ENCODE measurements around the gene MTARC2. TPM values are rescaled to one million over a fixed set of nuclear protein-coding genes. Genes with fewer than 3 reads are reported as not detected.
A peak's percentile ranks its signal among the peaks of the same experiment; 100 is the strongest.

The MTARC2 gene
- total and polyA plus RNA-seq, 2 of the 13 experiments (the other 11 are each of a cell fraction or from before 2014, with no cell fraction given) = 8.5 to 10.1 TPM

DNA sequence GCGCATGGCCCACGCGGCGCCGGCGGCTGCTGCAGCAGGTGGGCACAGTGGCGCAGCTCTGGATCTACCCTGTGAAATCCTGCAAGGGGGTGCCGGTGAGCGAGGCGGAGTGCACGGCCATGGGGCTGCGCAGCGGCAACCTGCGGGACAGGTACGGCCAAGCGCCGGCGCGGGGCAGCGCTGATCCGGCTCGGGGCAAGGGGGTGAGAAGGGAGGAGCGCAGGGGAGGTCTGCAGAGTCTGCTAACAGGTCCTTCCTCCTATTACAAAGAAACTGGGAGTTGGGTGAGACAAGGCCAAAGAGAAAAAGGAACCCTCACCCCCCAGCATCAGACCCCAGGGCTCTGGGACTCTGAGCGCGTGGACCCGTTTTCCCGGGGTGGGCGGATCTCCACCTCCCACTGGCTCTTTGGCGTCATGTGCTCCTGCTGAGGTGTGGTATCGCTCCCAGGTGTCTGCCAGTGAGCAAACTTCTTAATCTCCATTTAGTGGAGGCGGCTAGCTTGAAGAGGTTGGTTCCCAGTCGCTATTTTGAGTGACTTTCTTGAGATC, 39.0 kb downstream of the MTARC2 start (continued):
- TF ChIP-seq ZSCAN21 (CRISPR knock-in tag; IDR thresholded peaks at IDR 0.05; ENCODE audit: borderline replicate concordance) (no peak), ZBTB3 (CRISPR knock-in tag; IDR thresholded peaks at IDR 0.05; ENCODE audit: borderline replicate concordance, low read depth) (no peak), DNMT1 (CRISPR knock-in tag; IDR thresholded peaks at IDR 0.05) (no peak), RELA (CRISPR knock-in tag; IDR thresholded peaks at IDR 0.05) (no peak), ZNF878 (CRISPR knock-in tag; IDR thresholded peaks at IDR 0.05) (no peak), HNF4A (CRISPR knock-in tag; IDR thresholded peaks at IDR 0.05) (0 out of 2 replicates have a peak, but pooled peaks have one; percentile 4), ZNF234 (CRISPR knock-in tag; conservative IDR thresholded peaks at IDR 0.05) (no peak), ZSCAN9 (CRISPR knock-in tag; IDR thresholded peaks at IDR 0.05; ENCODE audit: borderline replicate concordance) (no peak), CBX1 (IDR thresholded peaks at IDR 0.05; ENCODE audit: low read depth) (no peak), ZNF773 (CRISPR knock-in tag; IDR thresholded peaks at IDR 0.05; ENCODE audit: borderline replicate concordance) (no peak), ASH2L (IDR thresholded peaks at IDR 0.05; ENCODE audit: insufficient read length, low read depth, low read length) (peak; percentile 49), ZNF619 (CRISPR knock-in tag; IDR thresholded peaks at IDR 0.05) (no peak)
- TF ChIP-seq, protein P1, sequence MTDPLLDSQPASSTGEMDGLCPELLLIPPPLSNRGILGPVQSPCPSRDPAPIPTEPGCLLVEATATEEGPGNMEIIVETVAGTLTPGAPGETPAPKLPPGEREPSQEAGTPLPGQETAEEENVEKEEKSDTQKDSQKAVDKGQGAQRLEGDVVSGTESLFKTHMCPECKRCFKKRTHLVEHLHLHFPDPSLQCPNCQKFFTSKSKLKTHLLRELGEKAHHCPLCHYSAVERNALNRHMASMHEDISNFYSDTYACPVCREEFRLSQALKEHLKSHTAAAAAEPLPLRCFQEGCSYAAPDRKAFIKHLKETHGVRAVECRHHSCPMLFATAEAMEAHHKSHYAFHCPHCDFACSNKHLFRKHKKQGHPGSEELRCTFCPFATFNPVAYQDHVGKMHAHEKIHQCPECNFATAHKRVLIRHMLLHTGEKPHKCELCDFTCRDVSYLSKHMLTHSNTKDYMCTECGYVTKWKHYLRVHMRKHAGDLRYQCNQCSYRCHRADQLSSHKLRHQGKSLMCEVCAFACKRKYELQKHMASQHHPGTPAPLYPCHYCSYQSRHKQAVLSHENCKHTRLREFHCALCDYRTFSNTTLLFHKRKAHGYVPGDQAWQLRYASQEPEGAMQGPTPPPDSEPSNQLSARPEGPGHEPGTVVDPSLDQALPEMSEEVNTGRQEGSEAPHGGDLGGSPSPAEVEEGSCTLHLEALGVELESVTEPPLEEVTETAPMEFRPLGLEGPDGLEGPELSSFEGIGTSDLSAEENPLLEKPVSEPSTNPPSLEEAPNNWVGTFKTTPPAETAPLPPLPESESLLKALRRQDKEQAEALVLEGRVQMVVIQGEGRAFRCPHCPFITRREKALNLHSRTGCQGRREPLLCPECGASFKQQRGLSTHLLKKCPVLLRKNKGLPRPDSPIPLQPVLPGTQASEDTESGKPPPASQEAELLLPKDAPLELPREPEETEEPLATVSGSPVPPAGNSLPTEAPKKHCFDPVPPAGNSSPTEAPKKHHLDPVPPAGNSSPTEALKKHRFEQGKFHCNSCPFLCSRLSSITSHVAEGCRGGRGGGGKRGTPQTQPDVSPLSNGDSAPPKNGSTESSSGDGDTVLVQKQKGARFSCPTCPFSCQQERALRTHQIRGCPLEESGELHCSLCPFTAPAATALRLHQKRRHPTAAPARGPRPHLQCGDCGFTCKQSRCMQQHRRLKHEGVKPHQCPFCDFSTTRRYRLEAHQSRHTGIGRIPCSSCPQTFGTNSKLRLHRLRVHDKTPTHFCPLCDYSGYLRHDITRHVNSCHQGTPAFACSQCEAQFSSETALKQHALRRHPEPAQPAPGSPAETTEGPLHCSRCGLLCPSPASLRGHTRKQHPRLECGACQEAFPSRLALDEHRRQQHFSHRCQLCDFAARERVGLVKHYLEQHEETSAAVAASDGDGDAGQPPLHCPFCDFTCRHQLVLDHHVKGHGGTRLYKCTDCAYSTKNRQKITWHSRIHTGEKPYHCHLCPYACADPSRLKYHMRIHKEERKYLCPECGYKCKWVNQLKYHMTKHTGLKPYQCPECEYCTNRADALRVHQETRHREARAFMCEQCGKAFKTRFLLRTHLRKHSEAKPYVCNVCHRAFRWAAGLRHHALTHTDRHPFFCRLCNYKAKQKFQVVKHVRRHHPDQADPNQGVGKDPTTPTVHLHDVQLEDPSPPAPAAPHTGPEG (CRISPR knock-in tag; IDR thresholded peaks at IDR 0.05) = 0 out of 2 replicates have a peak, but pooled peaks have one; percentile 14
- TF ChIP-seq, protein P2, sequence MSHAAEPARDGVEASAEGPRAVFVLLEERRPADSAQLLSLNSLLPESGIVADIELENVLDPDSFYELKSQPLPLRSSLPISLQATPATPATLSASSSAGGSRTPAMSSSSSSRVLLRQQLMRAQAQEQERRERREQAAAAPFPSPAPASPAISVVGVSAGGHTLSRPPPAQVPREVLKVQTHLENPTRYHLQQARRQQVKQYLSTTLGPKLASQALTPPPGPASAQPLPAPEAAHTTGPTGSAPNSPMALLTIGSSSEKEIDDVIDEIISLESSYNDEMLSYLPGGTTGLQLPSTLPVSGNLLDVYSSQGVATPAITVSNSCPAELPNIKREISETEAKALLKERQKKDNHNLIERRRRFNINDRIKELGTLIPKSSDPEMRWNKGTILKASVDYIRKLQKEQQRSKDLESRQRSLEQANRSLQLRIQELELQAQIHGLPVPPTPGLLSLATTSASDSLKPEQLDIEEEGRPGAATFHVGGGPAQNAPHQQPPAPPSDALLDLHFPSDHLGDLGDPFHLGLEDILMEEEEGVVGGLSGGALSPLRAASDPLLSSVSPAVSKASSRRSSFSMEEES (CRISPR knock-in tag; IDR thresholded peaks at IDR 0.05) = peak; percentile 44; the same call in 1 of the 2 replicates
- TF ChIP-seq, protein P3, sequence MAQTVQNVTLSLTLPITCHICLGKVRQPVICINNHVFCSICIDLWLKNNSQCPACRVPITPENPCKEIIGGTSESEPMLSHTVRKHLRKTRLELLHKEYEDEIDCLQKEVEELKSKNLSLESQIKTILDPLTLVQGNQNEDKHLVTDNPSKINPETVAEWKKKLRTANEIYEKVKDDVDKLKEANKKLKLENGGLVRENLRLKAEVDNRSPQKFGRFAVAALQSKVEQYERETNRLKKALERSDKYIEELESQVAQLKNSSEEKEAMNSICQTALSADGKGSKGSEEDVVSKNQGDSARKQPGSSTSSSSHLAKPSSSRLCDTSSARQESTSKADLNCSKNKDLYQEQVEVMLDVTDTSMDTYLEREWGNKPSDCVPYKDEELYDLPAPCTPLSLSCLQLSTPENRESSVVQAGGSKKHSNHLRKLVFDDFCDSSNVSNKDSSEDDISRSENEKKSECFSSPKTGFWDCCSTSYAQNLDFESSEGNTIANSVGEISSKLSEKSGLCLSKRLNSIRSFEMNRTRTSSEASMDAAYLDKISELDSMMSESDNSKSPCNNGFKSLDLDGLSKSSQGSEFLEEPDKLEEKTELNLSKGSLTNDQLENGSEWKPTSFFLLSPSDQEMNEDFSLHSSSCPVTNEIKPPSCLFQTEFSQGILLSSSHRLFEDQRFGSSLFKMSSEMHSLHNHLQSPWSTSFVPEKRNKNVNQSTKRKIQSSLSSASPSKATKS (CRISPR knock-in tag; IDR thresholded peaks at IDR 0.05) = no peak
- TF ChIP-seq, protein P4, sequence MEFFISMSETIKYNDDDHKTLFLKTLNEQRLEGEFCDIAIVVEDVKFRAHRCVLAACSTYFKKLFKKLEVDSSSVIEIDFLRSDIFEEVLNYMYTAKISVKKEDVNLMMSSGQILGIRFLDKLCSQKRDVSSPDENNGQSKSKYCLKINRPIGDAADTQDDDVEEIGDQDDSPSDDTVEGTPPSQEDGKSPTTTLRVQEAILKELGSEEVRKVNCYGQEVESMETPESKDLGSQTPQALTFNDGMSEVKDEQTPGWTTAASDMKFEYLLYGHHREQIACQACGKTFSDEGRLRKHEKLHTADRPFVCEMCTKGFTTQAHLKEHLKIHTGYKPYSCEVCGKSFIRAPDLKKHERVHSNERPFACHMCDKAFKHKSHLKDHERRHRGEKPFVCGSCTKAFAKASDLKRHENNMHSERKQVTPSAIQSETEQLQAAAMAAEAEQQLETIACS (CRISPR knock-in tag; IDR thresholded peaks at IDR 0.05) = no peak
- TF ChIP-seq, protein P5, sequence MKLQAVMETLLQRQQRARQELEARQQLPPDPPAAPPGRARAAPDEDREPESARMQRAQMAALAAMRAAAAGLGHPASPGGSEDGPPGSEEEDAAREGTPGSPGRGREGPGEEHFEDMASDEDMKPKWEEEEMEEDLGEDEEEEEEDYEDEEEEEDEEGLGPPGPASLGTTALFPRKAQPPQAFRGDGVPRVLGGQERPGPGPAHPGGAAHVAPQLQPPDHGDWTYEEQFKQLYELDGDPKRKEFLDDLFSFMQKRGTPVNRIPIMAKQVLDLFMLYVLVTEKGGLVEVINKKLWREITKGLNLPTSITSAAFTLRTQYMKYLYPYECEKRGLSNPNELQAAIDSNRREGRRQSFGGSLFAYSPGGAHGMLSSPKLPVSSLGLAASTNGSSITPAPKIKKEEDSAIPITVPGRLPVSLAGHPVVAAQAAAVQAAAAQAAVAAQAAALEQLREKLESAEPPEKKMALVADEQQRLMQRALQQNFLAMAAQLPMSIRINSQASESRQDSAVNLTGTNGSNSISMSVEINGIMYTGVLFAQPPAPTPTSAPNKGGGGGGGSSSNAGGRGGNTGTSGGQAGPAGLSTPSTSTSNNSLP (IDR thresholded peaks at IDR 0.05; ENCODE audit: low read depth, low read length) = no peak

Data from HepG2 (cell line).